ENCODE measurements around the gene MUC13.

- no peak for TF ChIP-seq REST (IDR thresholded peaks at IDR 0.05; ENCODE audit: insufficient read depth in 1 of 2, low read depth in 2 of 2, low read length in 1 of 2)
- TF ChIP-seq POLR2AphosphoS5 (IDR thresholded peaks at IDR 0.05; ENCODE audit: low read depth, low read length): no peak
- TF ChIP-seq, protein P1, sequence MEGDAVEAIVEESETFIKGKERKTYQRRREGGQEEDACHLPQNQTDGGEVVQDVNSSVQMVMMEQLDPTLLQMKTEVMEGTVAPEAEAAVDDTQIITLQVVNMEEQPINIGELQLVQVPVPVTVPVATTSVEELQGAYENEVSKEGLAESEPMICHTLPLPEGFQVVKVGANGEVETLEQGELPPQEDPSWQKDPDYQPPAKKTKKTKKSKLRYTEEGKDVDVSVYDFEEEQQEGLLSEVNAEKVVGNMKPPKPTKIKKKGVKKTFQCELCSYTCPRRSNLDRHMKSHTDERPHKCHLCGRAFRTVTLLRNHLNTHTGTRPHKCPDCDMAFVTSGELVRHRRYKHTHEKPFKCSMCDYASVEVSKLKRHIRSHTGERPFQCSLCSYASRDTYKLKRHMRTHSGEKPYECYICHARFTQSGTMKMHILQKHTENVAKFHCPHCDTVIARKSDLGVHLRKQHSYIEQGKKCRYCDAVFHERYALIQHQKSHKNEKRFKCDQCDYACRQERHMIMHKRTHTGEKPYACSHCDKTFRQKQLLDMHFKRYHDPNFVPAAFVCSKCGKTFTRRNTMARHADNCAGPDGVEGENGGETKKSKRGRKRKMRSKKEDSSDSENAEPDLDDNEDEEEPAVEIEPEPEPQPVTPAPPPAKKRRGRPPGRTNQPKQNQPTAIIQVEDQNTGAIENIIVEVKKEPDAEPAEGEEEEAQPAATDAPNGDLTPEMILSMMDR (IDR thresholded peaks at IDR 0.05): no peak
- TF ChIP-seq SIN3A (IDR thresholded peaks at IDR 0.05; ENCODE audit: borderline replicate concordance, insufficient read depth, low read depth, low read length): no peak
These were observed 34.6 kb upstream of the MUC13 start for GRCh38 chr3:124969190-124969589.

Data from Panc1 (cell line).